SK-N-SH (cell line): ENCODE measurements around the gene BARX1. TPM values are rescaled to one million over a fixed set of nuclear protein-coding genes. Genes with fewer than 3 reads are reported as not detected.

Source experiments
- CTCF ChIA-PET: fragments of 300-600, 350-600 bp; formaldehyde crosslinking; extraction: SDS; loops from one replicate; lab custom pipeline; 2021; lab: Yijun Ruan, JAX
- POLR2A ChIA-PET: fragments of 350-600 bp; sonication (Branson Sonifier 250); formaldehyde crosslinking; extraction: SDS; loops from one replicate; lab custom pipeline; 2020; ENCODE audit warnings: antibody characterized with exemption, inconsistent platforms; lab: Yijun Ruan, JAX
- DNase-seq: peaks from one replicate; pipeline ENCODE4 v3.0.0; 2012
- H2AFZ ChIP-seq: fragments of 200-600 bp; sonication (generic); 2 replicates; pipeline ENCODE4 v1.8.1; 2016; ENCODE audit warnings: antibody characterized with exemption, mild to moderate bottlenecking, low read depth
- H3F3A ChIP-seq: fragments of 200-600 bp; sonication (generic); replicated peaks from 2 replicates; pipeline ENCODE3; 2016; ENCODE audit warnings: antibody characterized with exemption, mild to moderate bottlenecking; ENCODE audit not compliant: insufficient read depth
- H3K27ac ChIP-seq, 2 experiments: fragments of 200-500 bp in 1 of 2; fragments of 200-600 bp in 1 of 2; sonication (Bioruptor generic) in 1 of 2; sonication (generic), shearing (Covaris generic) in 1 of 2; 2 replicates each; pipeline versions ENCODE4 v1.5.1 to v1.6.1; 2014 to 2016; ENCODE audit warnings: low read depth in 2 of 2, inconsistent platforms in 1 of 2, low read length in 1 of 2, mild to moderate bottlenecking in 1 of 2, mixed read lengths in 1 of 2
- H3K27me3 ChIP-seq: fragments of 200-600 bp; sonication (generic), shearing (Covaris generic); 2 replicates; pipeline ENCODE4 v1.6.1; 2016; ENCODE audit warnings: mixed run types; ENCODE audit not compliant: insufficient read depth
- H3K36me3 ChIP-seq, 2 experiments: fragments of 200-500 bp in 1 of 2; fragments of 200-600 bp in 1 of 2; sonication (Bioruptor generic) in 1 of 2; sonication (generic) in 1 of 2; replicated peaks in 1 of 2; 2 replicates each; pipeline versions ENCODE3 to v1.5.1; 2014 to 2016; ENCODE audit warnings: low read length in 1 of 2, mild to moderate bottlenecking in 1 of 2; ENCODE audit not compliant: insufficient read depth in 2 of 2, control insufficient read depth in 1 of 2
- H3K4me1 ChIP-seq, 2 experiments: fragments of 200-500 bp in 1 of 2; fragments of 200-600 bp in 1 of 2; sonication (Bioruptor generic) in 1 of 2; sonication (generic), shearing (Covaris generic) in 1 of 2; 2 replicates each; pipeline versions ENCODE4 v1.5.1 to v1.6.1; 2014 to 2016; ENCODE audit warnings: low read depth in 1 of 2, low read length in 1 of 2, mixed run types in 1 of 2; ENCODE audit not compliant: insufficient read depth in 2 of 2, control insufficient read depth in 1 of 2
- H3K4me2 ChIP-seq: fragments of 200-600 bp; sonication (generic), shearing (Covaris generic); 2 replicates; pipeline ENCODE4 v1.6.1; 2017; ENCODE audit warnings: mixed run types
- H3K4me3 ChIP-seq, 2 experiments: fragments of 200-500 bp in 1 of 2; fragments of 200-600 bp in 1 of 2; sonication (Bioruptor generic) in 1 of 2; sonication (generic), shearing (Covaris generic) in 1 of 2; 2 replicates each; pipeline versions ENCODE4 v1.5.1 to v1.8.1; 2014 to 2016; ENCODE audit warnings: low read depth in 2 of 2, inconsistent platforms in 1 of 2, low read length in 1 of 2, mild to moderate bottlenecking in 1 of 2, mixed read lengths in 1 of 2, moderate library complexity in 1 of 2
- H3K79me2 ChIP-seq: fragments of 200-600 bp; sonication (generic); 2 replicates; pipeline ENCODE4 v1.8.1; 2017; ENCODE audit warnings: mild to moderate bottlenecking; ENCODE audit not compliant: insufficient read depth
- H3K9ac ChIP-seq: fragments of 200-600 bp; sonication (generic); 2 replicates; pipeline ENCODE4 v1.6.1; 2017; ENCODE audit warnings: mixed run types
- H3K9me2 ChIP-seq: fragments of 200-600 bp; sonication (generic); 2 replicates; pipeline ENCODE4 v1.6.1; 2017; ENCODE audit warnings: mixed run types
- H3K9me3 ChIP-seq: fragments of 200-600 bp; sonication (generic); 2 replicates; pipeline ENCODE4 v1.6.1; 2017; ENCODE audit warnings: mixed run types, mild to moderate bottlenecking, moderate library complexity
- H4K20me1 ChIP-seq: fragments of 200-600 bp; sonication (generic); 2 replicates; pipeline ENCODE4 v1.6.1; 2017; ENCODE audit warnings: mild to moderate bottlenecking, mixed run types; ENCODE audit not compliant: insufficient read depth
- CHD2 ChIP-seq: fragments of 150-350 bp; IDR thresholded peaks from 2 replicates; pipeline ENCODE4 v1.6.1; 2018; ENCODE audit warnings: low read length; ENCODE audit not compliant: partially characterized antibody
- CTCF ChIP-seq: fragments of 200-600 bp; sonication (generic); IDR thresholded peaks from 2 replicates; pipeline ENCODE4 v1.6.1; 2017; ENCODE audit warnings: antibody characterized with exemption, mild to moderate bottlenecking, moderate library complexity
- EP300 ChIP-seq, 2 experiments: IDR thresholded peaks; 2 replicates each; pipeline versions ENCODE4 v1.4.0 to v1.6.1; 2012; ENCODE audit warnings: borderline replicate concordance in 1 of 2, low read depth in 1 of 2, low read length in 1 of 2
- FOSL2 ChIP-seq: IDR thresholded peaks from 2 replicates; pipeline ENCODE4 v1.4.0; 2012; ENCODE audit warnings: low read depth, mild to moderate bottlenecking, moderate library complexity, borderline replicate concordance
- FOXJ3 ChIP-seq: sonication (generic); formaldehyde crosslinking; IDR thresholded peaks from 2 replicates; pipeline ENCODE4 v1.5.1; 2020; ENCODE audit warnings: mild to moderate bottlenecking, missing genetic modification reagents
- GABPA ChIP-seq: IDR thresholded peaks from 2 replicates; pipeline ENCODE4 v1.4.0; 2012; ENCODE audit warnings: low read depth, mild to moderate bottlenecking
- MAX ChIP-seq: IDR thresholded peaks from 2 replicates; pipeline ENCODE4 v1.4.0; 2012; ENCODE audit warnings: low read depth
- MXI1 ChIP-seq: IDR thresholded peaks from 2 replicates; pipeline ENCODE4 v1.6.1; 2012; ENCODE audit warnings: mild to moderate bottlenecking, low read depth, low read length, improper control_type of control experiment
- NFIC ChIP-seq: IDR thresholded peaks from 2 replicates; pipeline ENCODE4 v1.4.0; 2012; ENCODE audit warnings: borderline replicate concordance
- NRF1 ChIP-seq: IDR thresholded peaks from 2 replicates; pipeline ENCODE4 v1.6.1; 2012; ENCODE audit warnings: low read depth, mild to moderate bottlenecking, low read length
- PBX3 ChIP-seq: IDR thresholded peaks from 2 replicates; pipeline ENCODE4; 2012
- POLR2AphosphoS5 ChIP-seq: IDR thresholded peaks from 2 replicates; pipeline ENCODE4 v1.6.1; 2012; ENCODE audit warnings: low read depth, low read length
- RAD21 ChIP-seq: IDR thresholded peaks from 2 replicates; pipeline ENCODE4 v1.6.1; 2012; ENCODE audit warnings: mild to moderate bottlenecking, low read length
- RFX5 ChIP-seq: IDR thresholded peaks from 2 replicates; pipeline ENCODE4 v1.6.1; 2012; ENCODE audit warnings: mild to moderate bottlenecking, improper control_type of control experiment, low read length
- SIN3A ChIP-seq: IDR thresholded peaks from 2 replicates; pipeline ENCODE4 v1.6.1; 2012; ENCODE audit warnings: low read depth, mild to moderate bottlenecking, low read length, moderate library complexity, borderline replicate concordance
- SMC3 ChIP-seq: IDR thresholded peaks from 2 replicates; pipeline ENCODE4 v1.6.1; 2012; ENCODE audit warnings: low read depth, low read length, improper control_type of control experiment
- TEAD4 ChIP-seq: IDR thresholded peaks from 2 replicates; pipeline ENCODE4 v1.4.0; 2012; ENCODE audit warnings: mild to moderate bottlenecking, borderline replicate concordance; ENCODE audit not compliant: insufficient read depth
- YY1 ChIP-seq: IDR thresholded peaks from 2 replicates; pipeline ENCODE4 v1.4.0; 2012; ENCODE audit warnings: low read depth, mild to moderate bottlenecking
- WGBS: methylation state at CpG from one replicate; pipeline ENCODE4 v1.1.6; 2017; ENCODE audit warnings: low lambda C conversion rate; 5-methylcytosine and 5-hydroxymethylcytosine counted together
- polyA plus RNA-seq, 3 experiments: library from polyadenylated mRNA; depleted of rRNA; stranded (reverse); fragments of >200 nt; gene quantifications; 2 replicates each; pipeline ENCODE4 v1.2.3, GENCODE V29; 2012

Gene BARX1
- polyA plus RNA-seq, 1 of the 3 experiments (the other 2 are of a cell fraction): not detected

GRCh38 chr9:93968451-93969327, 13.5 kb upstream of the BARX1 start:
- Histone ChIP-seq H3K27ac (no peak overlapping the region), H3K36me3 (no peaks in the 10 kb centered on the region), H2AFZ (no peak overlapping the region), H3K9me2 (no peaks in the 10 kb centered on the region), H3K9me3 (no peaks in the 10 kb centered on the region), H3K27me3 (no peaks in the 10 kb centered on the region; the same call in 1 of the 2 replicates), H3K79me2 (no peaks in the 10 kb centered on the region), H4K20me1 (no peaks in the 10 kb centered on the region), H3K4me2 (no peak overlapping the region; the same call in 1 of the 2 replicates), H3K9ac (no peak overlapping the region), H3K4me1 (no peaks in the 10 kb centered on the region), H3K4me3 (no peak overlapping the region), H3F3A (no peaks in the 10 kb centered on the region)
- WGBS: 78% methylated on average over 21 of the region's 25 CpGs
- POLR2A ChIA-PET: no interaction called here
- CTCF ChIA-PET: no interaction called here
- no peak for DNase-seq
- TF ChIP-seq MXI1 (no peak), EP300 (IDR thresholded peaks at IDR 0.05; ENCODE audit: borderline replicate concordance in 1 of 2, low read depth in 1 of 2, low read length in 1 of 2) (no peak), SIN3A (no peak), GABPA (no peak), RAD21 (no peak), RFX5 (no peak), CTCF (no peak), FOSL2 (no peak), YY1 (no peak), PBX3 (no peak)

GRCh38 chr9:93967020-93967803, 12.1 kb upstream of the BARX1 start:
- ChIA-PET CTCF (interaction anchor here (8.0 kb wide), 1 partner anchor 286 kb away, joined by 126 read pairs; no protein-coding TSS in a partner anchor), POLR2A (no interaction called here)
- no peak overlapping the region for H3K4me3 ChIP-seq
- WGBS: 60% methylated on average over 12 of the region's 13 CpGs
- H3F3A ChIP-seq: peaks cover 6% of the 10 kb centered on the region
- no peak for DNase-seq
- no peaks in the 10 kb centered on the region for H4K20me1 ChIP-seq
- no peaks in the 10 kb centered on the region for H3K79me2 ChIP-seq
- TF ChIP-seq PBX3: no peak
- TF ChIP-seq RFX5: no peak
- no peak for TF ChIP-seq FOXJ3 (CRISPR knock-in tag)
- TF ChIP-seq TEAD4: no peak
- TF ChIP-seq POLR2AphosphoS5: no peak
- no peak for TF ChIP-seq MXI1
- no peak for TF ChIP-seq NFIC
- no peak for TF ChIP-seq FOSL2
- TF ChIP-seq NRF1: no peak
- no peak for TF ChIP-seq MAX
- TF ChIP-seq CTCF: no peak
- no peak for TF ChIP-seq GABPA
- no peak for TF ChIP-seq SMC3
- TF ChIP-seq CHD2: no peak
- H3K9ac ChIP-seq: no peak overlapping the region
- H3K36me3 ChIP-seq: no peaks in the 10 kb centered on the region
- no peak overlapping the region for H3K27ac ChIP-seq
- H3K4me2 ChIP-seq: no peak overlapping the region
- H3K9me2 ChIP-seq: no peaks in the 10 kb centered on the region
- peaks cover 0 to 3% of the 10 kb centered on the region in 2 experiments; a peak in 1 of 4 replicates for H3K4me1 ChIP-seq
- H3K9me3 ChIP-seq: no peaks in the 10 kb centered on the region
- H3K27me3 ChIP-seq: no peaks in the 10 kb centered on the region; the same call in 1 of the 2 replicates
- H2AFZ ChIP-seq: no peak overlapping the region
